Measurements from ENCODE around the gene TAS1R1. TPM values are rescaled to one million over a fixed set of nuclear protein-coding genes. Genes with fewer than 3 reads are reported as not detected.

TAS1R1 gene
- total and polyA plus RNA-seq, 2 experiments from 2014 or later = 0.17 TPM; not detected in 1

GRCh38 chr1:6621429-6622391, 66.6 kb downstream of the TAS1R1 start:
- no peak for TF ChIP-seq CTCF (IDR thresholded peaks at IDR 0.05; ENCODE audit: low read depth, low read length)
- Histone ChIP-seq H3K4me1 (ENCODE audit: low read depth) (no peaks in the 10 kb centered on the region), H3K27me3 (no peaks in the 10 kb centered on the region), H3K9me3 (ENCODE audit: low read depth) (no peaks in the 10 kb centered on the region), H3K36me3 (peaks cover 30% of the 10 kb centered on the region), H3K4me3 (no peak overlapping the region), H3K27ac (peak overlapping the region; percentile 92)
- DNase-seq (ENCODE audit: low read depth in 1 of 2, low spot score in 1 of 2) = no peak

- DNase-seq (ENCODE audit: low read depth in 1 of 2, low spot score in 1 of 2) = no peak
- H3K9me3 ChIP-seq (ENCODE audit: low read depth) = no peaks in the 10 kb centered on the region
- H3K4me1 ChIP-seq (ENCODE audit: low read depth) = no peaks in the 10 kb centered on the region
- H3K27ac ChIP-seq = peak overlapping the region; percentile 92
- TF ChIP-seq CTCF (IDR thresholded peaks at IDR 0.05; ENCODE audit: low read depth, low read length) = no peak
- no peaks in the 10 kb centered on the region for H3K27me3 ChIP-seq
- H3K36me3 ChIP-seq = peaks cover 30% of the 10 kb centered on the region
- H3K4me3 ChIP-seq = no peak overlapping the region
These were observed 67.5 kb downstream of the TAS1R1 start for GRCh38 chr1:6622396-6623152.

- DNase-seq (ENCODE audit: low read depth in 1 of 2, low spot score in 1 of 2) = no peak
- TF ChIP-seq CTCF (IDR thresholded peaks at IDR 0.05; ENCODE audit: low read depth, low read length) = no peak
- Histone ChIP-seq H3K36me3 (peaks cover 21% of the 10 kb centered on the region), H3K4me1 (ENCODE audit: low read depth) (no peaks in the 10 kb centered on the region), H3K27me3 (no peaks in the 10 kb centered on the region), H3K9me3 (ENCODE audit: low read depth) (no peaks in the 10 kb centered on the region), H3K27ac (peak overlapping the region; percentile 92), H3K4me3 (no peak overlapping the region)
These were observed 68.3 kb downstream of the TAS1R1 start for GRCh38 chr1:6623269-6623965.

GRCh38 chr1:6624710-6625583, 69.8 kb downstream of the TAS1R1 start, which contains the start of gene THAP3:
THAP3 (plus strand) TSS chr1:6624868; CDS start chr1:6625219, 351 bp downstream.
- DNase-seq (ENCODE audit: low read depth in 1 of 2, low spot score in 1 of 2) = peak; percentile 91 to 95

More at GRCh38 chr1:6624710-6625583, 69.8 kb downstream of the TAS1R1 start, which contains the start of gene THAP3:
- peak within 1 kb of the TSS; percentile 92 for H3K27ac ChIP-seq
- no peaks in the 10 kb centered on the region for H3K9me3 ChIP-seq (ENCODE audit: low read depth)
- no peaks in the 10 kb centered on the region for H3K27me3 ChIP-seq
- no peak for TF ChIP-seq CTCF (IDR thresholded peaks at IDR 0.05; ENCODE audit: low read depth, low read length)
- no peaks in the 10 kb centered on the region for H3K4me1 ChIP-seq (ENCODE audit: low read depth)
- peak within 1 kb of the TSS; percentile 89 for H3K4me3 ChIP-seq
- H3K36me3 ChIP-seq = peaks cover 18% of the 10 kb centered on the region

Data from cardiac muscle cell (in vitro differentiated cells and primary cell).